Activated CD8-positive, alpha-beta memory T cell treated with anti-CD3 and anti-CD28 coated beads, Interleukin-2, amount 50 U/mL, for 24 hours (primary cell): ENCODE data around the gene DSTN.

Experiments used
- DNase-seq: peaks from one replicate; pipeline ENCODE4 v3.0.0-alpha.2; 2020; ENCODE audit errors: extremely low read depth

The DSTN gene

DNA sequence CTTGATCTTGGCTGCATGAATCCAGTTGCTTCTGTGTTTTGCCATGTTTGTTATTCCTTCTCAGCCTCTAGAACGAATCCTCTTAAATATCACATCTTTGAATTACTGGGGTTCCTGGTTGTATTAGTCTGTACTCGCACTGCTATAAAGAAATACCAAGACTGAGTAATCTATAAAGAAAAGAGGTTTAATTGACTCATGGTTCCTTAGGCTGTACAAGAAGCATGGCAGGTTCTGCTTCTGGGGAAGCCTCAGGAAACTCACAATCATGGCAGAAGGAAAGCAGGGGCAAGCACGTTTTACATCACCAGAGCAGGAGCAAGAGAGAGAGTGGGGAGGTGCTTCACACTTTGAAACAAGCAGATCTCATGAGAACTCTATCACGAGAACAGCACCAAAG lies 20.7 kb upstream of the DSTN start:
- DNase-seq = no peak

DNA sequence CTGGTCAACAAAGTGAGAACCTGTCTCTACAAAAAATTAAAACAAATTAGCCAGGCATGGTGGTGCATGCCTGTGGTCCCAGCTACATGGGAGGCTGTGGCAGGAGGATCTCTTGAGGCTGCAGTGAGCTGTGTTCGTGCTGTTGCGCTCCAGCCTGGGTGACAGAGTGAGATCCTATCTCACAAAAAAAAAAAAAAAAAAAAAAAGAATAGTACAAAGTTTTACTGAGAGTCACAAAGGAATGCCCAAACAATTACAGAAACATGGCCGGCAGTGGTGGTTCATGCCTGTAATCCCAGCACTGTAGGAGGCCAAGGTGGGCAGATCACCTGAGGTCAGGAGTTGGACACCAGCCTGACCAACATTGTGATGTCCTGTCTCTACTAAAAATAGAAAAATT lies 14.8 kb upstream of the DSTN start:
- no peak for DNase-seq

DNA sequence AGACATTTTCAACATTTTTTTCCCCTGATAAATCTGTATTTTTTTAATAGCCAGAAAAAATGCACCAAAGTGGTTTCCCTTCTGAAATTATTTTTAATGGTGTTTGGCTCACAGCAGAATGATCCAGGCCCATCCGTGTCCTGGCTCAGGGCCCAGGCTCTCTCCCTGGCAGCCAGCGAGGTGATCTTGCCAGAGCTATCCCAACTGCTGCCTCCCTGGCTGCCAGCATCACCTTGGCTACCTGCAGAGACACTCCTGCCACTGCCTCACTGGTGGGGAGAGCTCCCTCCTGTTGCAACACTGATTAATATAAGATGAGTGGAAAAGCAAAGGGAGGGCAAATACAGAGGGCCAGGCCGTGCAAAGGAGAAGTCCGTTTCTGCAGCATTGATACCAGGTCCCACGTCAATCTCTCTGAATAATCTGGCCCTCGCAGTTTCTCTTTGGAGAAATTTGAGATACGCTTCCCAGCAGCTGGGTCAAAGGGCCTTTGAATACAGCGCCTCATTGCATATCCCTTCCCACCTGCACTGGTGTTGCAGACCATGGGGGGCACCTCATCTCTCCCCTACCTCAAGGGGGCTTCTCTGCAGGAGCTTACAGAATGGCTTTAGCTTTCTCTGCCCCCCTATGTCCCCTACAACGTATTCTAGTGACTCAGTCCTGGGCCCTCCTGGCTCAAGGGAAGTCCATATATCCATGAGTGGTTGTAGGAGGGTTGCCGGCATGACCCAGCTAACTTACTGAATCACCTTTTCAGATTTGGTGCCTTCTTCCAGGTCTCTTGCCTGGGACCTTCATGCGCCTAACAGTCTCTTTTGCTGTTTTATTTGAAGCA lies 12.8 kb upstream of the DSTN start:
- DNase-seq = no peak

DNA sequence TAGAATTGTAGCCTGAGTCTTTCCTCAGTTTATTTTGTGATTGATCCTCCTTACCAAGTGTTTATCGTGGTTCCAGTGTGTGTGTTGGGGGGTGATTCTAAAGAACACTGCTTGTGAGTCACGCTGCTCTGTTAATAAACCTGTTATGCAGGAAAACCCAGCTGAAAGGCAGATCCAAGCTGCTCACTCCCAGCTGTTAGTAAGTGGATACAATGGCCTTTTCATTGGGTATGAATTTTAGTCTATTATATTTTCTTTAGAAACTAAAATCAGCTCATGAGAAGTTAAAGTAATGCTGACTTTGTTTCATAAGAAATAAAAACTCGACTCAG lies 12.2 kb upstream of the DSTN start:
- DNase-seq = no peak

GRCh38 chr20:17558154-17558940 lies 11.5 kb upstream of the DSTN start:
- no peak for DNase-seq

- DNase-seq = no peak
Observed at GRCh38 chr20:17558941-17559304, 11.0 kb upstream of the DSTN start.

DNA sequence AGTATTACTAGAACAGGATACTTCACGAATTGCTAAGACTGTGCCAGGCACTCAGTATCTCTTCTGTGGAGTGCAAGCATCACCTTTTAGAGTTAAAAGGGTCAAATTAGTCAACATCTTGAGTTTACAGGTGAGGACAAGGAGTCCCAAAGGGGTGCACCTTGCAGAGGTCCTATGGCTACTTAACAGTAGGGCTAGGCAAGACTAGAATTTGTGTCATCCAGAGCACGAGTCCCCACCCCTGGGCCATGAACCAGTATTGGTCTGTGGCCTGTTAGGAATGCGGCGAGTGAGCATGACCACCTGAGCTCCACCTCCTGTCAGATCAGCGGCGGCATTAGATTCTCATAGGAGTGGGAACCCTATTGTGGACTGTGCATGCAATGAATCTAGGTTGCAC lies 10.5 kb upstream of the DSTN start:
- DNase-seq = no peak

DNA sequence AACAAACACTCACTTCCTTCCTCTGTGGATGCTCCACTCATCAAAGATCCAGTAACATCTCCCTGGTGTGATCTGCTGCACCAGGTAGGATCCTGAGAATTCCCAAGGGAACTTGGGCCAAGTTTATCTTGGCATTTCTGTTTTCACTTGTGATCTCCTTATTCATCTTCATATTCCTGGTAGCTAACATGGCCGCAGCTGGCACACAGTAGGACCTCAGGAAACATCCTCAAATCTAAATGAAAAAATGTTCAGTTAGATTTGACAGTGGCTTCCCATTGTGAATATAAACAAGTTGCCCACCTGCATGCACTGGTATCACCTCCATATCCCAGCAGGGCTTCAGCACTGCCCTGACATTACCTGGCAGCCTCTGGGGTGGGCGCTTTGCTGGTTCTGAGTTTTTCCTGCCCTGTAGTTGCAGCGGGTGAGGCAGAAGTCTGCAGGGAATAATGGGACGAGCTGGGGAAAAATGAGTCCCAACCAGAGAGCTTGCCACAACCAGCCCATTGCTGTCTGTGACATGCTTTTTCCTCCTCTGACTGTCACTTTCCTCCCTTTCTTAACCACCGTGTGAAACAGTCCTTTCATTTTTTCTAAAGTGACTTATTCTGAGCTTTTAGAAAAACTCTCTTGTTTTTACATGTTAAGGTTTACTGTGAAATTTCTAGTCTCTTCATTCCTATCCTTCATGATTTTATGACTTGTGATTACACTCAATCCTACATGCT lies 9.4 kb upstream of the DSTN start:
- no peak for DNase-seq

DNA sequence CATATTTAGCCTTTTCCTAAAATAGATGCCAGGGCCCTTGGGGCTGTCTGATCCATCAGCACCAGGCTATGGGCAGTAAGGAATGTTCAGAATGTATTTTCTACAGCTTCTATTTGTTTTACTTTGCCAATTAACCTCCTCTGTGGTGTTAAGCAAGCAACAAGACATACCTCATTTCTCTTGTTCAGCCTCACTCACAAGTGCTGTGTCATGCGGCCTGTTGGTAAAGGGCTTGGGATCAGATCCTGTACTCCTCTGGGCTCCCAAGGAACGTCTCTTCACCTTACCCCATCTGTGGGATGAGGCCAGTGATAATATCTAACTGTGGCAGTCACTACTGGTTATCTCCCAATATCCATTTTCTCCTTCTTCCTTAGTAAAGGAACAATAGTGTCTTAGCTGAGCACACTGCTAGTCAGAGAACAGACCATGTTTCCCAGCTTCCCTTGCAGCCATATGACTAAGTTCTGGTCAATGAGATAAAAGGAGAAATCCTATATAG lies 7.0 kb upstream of the DSTN start:
- no peak for DNase-seq

GRCh38 chr20:17565169-17565845 lies 4.6 kb upstream of the DSTN start:
- DNase-seq = no peak

- DNase-seq = no peak
Observed at GRCh38 chr20:17566345-17566744, 3.5 kb upstream of the DSTN start.

DNA sequence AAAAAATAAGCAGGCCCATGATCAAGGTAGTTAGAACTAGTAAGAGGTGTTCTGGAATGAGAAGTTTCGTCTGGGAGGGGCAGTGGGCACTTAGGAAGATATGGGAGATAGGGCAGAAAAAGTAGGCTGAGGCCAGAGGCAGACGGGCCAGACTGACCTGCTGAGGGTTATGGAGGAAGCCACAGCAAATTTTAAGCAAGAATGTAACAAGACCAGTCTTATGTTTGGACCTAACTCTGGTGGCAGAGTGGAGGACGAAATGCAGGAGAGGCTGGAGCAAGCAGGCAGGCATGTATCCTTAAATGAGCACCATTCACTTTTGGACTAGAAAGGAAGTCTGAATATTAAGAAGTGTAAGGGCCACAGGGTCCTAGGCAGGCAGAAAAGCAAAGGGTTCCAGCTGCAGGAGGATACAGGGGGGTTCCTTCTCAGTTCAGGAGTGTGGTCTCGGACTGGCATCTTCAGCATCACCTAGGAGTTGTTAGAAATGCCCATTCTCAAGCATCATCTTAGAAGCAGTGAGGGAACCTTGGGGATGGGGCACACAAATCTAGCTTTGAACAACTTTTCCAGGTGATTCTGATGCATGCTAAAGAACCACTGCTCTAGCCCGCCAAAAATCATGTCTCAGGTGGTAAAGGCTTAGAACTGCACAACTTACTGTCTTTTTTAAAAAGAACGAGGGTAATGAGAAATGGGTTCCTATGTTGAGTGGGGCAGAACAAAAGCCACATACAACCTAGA lies 1.7 kb upstream of the DSTN start:
- DNase-seq = no peak

- no peak for DNase-seq
Observed at GRCh38 chr20:17568972-17569521, 828 bp upstream of the DSTN start.

GRCh38 chr20:17570347-17571152 lies 675 bp downstream of the DSTN start:
- no peak for DNase-seq

GRCh38 chr20:17571153-17571527 lies 1.3 kb downstream of the DSTN start:
- DNase-seq = no peak

- DNase-seq = no peak
Observed at GRCh38 chr20:17572034-17572638, 2.3 kb downstream of the DSTN start.

- DNase-seq = no peak
Observed at GRCh38 chr20:17573463-17573862, 3.6 kb downstream of the DSTN start.

DNA sequence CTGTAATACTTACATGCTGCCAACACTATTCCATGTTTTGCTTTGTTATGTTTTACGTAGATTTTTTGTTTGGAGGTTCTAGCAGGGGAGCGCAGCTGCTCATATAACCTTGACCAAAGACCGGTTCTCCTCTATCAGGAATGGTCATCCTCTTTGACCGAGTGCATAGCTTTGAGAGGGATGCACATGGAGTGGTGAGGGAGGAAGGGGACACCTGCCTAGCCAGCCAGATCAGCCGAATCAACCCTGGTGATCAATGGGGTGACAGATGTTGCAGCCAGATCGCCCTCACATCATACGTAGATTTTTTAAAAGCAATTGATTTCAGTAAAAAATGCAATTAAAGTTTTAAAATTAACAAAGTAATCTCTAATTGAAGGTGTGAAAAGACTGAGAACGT lies 6.3 kb downstream of the DSTN start:
- DNase-seq = no peak

- no peak for DNase-seq
Observed at GRCh38 chr20:17579369-17580039, 9.6 kb downstream of the DSTN start.
